NCI-H510A treated with DMSO at 0.1 percent for 48 hours (cell line): ENCODE results near the gene TPCN2.
A peak's percentile ranks its signal among the peaks of the same experiment; 100 is the strongest.
"Not testable (repeated sequence)": the region's sequence is repeated elsewhere in the genome, so short reads cannot be mapped to it uniquely, and the experiment has no call there.

Source experiments
- DNase-seq: peaks from one replicate; lab custom pipeline; 2025; lab: John Stamatoyannopoulos, UW

The TPCN2 gene

DNA sequence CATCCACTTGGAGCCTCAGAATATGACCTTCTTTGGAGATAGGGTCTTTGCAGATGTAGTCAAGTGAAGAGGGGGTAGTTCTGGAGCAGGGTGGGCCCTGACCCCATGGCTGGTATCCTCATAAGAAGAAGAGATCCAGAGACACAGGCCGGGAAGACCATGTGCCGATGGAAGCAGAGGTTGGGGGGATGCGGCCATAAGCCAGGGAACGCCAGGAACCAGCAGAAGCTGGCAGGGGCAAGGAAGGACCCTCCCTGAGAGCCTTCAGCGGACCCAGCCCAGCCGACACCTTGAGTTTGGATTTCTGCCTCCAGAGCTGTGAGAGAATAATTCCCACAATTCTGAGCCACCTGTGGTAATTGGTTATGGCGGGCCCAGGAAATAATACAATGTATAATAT lies 80.9 kb downstream of the TPCN2 start:
- DNase-seq, result no peak

DNA sequence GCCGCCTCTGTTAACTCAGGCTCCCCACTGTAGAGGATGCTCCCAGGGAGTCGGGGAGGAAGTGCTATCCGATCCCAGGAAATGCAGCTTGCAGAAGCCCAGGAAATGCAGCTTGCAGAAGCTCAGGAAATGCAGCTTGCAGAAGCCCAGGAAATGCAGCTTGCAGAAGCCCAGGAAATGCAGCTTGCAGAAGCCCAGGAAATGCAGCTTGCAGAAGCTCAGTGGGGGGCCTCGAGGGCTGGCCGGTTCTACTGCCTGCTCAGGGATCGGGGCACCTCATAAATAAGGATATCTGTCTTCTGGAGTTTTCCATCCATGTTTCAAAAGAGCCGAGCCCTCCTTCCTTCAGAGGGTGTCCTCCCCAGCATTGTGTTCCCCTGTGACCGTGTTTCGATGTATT lies 81.9 kb downstream of the TPCN2 start:
- DNase-seq, result no peak

DNA sequence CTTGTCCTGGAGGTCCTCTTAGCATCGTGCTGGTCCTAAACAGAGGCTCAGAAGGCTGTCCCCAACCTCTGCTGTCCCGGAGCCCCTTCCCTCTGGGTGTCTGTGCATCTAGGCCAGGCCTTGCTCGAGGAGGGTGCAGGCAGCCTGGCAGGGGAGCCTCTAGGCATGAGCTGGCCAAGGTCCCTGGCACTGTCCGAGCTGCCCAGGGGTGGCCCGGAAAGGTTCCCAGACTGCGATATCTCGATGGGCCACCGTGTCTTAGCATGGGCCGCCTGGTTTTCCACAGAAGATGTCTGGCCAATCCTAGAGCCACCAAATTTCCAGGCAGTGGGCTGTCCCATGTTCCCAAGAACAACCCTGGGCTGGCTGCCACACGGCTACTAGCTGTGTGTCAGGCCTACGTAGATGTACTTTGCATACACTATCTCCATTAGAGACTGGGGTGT lies 82.4 kb downstream of the TPCN2 start:
- no peak for DNase-seq

DNA sequence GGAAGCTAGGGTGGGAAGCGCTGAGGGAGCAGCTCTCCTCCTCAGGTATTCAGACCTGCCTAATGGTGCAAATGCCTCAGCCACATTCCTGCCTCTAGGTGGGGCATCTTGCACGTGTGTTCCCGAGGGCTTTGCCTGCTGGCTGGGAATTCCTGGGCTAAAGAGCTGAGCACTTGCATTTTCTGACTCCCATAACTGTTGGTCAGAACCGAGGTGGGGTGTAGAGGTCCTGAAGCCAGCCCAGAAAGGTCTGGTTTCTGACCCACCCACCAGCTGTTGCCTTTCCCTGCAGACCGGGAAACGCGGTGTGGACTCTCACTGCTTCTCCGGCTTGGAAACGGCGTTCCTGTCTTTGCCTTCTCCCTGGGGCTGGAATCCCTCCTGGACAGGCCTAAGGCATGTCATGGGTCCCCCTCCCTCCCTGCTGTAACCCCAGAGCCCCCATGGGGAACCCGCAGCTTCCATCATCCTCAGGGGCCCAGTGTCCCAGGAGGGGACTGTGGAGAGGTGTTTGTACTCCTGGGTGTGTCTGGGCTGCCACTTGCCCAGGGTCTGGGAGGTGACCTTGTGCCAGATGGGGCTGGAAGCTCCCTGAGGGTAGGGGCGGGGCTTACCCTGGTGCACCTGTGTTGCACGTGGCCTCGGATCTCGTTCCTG lies 83.0 kb downstream of the TPCN2 start:
- DNase-seq, result peak; percentile 21

DNA sequence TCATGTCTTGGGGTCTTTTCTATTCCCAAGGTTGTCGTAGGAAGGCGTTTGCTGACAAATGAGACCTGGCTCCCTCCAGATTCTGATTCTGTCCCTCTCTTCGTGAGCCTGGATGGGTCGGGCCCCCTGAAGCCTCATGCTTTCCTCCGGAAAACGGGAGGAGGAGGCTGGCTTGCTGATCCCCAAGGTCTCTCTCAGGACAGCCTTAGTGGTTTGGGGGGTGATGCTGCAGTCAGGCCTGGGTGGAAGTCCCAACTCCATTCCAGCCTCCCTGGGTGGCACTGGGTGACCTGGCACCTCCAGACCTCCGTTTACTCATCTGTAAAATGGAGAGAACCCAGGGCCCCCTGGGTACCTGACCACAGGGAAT lies 83.6 kb downstream of the TPCN2 start:
- DNase-seq, result no peak

DNA sequence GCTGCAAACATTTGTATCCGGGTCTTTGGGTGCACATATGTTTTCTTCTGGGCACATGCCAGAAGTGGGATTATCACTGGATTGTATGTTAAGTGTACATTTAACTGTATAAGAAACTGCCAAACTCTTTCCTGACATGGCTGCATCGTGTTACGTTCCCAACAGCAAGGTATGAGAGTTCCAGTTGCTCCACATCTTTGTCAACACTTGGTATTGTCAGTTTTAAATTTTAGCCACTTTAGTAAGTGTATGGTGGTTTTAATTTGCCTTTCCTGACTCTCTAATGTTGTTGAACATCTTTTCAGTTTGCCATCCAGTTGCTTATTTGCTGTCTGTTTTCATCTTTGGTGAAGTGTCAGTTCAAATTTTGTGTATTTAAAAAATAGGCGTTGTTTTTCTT lies 84.5 kb downstream of the TPCN2 start:
- DNase-seq, result no peak

DNA sequence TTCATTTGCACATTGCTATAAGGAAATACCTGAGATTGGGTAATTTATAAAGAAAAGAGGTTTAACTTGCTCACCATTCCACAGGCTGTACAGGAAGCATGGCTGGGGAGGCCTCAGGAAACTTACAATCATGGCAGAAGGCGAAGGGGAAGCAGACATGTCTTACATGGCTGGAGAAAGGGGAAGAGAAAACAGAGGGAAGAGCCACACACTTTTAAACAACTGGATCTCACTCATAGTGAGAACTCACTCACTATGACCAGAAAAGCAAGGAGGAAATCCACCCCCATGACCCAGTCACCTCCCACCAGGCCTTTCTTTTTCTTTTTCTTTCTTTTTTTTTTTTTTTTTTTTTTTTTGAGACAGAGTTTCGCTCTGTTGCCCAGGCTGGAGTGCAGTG lies 85.5 kb downstream of the TPCN2 start:
- DNase-seq, result not testable (repeated sequence)

DNA sequence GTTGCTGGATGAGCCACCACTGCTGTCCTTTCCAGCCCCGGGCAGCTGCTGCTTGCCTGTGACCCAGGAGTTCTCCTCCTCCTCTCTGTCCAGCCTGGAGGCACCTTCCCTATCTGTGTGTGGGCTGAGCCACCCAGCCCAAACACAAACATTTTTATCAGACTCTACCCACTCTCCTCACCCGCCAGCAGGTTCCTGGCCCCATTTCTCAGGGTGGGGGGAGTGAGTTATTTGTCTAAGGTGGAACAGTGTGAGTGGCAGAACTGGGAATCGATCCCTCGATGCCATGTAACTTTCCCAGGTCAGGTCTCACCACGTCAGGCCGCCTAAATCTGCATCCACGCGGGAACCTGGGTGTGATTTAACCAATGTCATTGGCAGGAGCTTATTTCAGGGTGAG lies 86.2 kb downstream of the TPCN2 start:
- DNase-seq, result no peak

DNA sequence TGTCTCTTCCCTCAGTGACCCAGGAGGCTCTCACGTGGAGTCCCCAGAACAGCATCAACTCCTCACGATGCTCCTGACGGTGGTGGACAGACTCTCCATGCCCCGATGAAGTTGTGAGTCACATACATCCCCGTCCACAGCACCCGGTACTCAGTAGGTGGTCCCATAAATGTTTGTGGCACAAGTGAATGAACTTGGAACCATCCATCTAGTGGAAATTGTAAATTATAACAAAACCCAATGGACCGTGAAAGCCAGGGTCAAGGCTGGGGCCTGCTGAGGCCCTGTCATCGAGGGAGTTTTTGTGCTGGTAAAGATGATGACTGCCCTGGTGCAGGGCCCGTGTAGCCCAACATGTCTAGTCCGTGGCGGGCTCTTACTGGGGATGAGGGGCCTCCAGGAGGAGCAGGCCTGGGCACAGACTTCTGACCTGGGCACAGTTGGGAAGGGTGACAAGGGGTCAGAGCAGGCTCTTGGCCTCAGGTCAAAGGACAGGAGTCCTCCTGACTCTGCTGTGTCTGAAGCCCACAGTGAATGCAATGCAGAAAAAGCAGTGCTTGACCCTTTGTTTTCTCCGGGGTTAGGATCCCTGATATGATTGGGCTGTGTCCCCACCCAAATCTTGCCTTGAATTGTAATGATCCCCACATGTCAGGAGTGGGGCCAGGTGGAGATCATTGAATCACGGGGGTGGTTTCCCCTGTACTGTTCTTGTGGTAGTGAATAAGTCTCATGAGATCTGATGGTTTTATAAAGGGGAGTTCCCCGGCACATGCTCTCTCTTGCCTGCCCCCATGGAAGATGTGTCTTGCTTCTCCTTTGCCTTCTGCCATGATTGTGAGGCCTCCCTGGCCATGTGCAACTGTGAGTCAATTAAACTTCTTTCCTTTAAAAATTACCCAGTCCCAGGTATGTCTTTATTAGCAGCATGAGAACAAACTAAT lies 87.0 kb downstream of the TPCN2 start:
- DNase-seq, result no peak

DNA sequence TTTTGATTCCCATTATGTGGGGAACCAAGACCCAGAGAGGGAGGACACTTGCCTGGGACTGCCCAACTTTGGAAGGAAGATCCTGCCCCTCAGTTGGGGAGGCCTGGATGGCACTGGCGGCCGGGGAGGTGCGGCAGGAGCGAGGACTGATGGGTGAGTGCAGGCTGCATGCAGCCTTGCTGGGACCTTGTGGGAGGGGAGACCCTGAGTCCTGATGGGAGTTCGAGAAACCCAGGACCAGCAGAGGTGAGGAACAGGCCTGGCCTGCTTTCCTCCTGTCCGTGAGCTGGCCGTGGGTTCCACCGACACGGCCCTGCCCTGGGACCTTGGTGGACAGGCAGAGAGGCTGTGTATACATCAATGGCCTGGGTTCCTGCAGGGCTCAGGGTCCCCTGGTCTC lies 87.7 kb downstream of the TPCN2 start:
- no peak for DNase-seq

DNA sequence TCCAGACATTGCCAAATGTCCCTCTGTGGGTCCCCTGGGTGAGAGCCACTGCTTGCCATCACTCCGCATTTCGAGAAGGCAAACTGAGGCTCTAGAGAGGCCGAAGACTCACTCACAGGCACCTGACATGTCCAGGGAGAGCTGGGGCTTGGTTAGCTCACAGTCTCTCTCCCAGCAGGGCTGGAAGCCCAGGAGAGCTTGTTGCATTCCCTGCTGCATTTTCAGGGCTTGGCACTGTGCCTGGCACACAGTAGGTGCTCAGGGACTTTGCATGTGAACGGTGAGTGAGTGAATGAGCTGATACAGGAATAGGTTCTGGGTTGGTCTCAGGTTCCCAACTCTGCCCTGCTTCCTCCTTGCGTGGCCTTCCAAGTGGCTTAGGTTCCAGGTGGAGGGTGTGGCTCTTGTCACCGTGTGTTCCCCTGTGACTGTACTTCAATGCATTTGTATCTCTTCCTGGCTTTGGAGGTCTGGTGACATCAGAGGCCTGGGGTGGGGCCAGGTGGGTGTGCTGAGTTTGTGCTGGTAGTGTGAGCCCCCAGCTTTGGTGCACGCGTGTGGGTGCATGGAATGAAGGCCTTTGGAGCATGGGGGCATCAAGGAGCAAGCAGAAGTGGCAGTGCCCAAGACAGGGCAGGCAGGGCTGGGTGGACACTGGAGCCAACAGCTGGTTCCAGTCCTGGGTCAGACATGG lies 88.6 kb downstream of the TPCN2 start:
- DNase-seq, result no peak

DNA sequence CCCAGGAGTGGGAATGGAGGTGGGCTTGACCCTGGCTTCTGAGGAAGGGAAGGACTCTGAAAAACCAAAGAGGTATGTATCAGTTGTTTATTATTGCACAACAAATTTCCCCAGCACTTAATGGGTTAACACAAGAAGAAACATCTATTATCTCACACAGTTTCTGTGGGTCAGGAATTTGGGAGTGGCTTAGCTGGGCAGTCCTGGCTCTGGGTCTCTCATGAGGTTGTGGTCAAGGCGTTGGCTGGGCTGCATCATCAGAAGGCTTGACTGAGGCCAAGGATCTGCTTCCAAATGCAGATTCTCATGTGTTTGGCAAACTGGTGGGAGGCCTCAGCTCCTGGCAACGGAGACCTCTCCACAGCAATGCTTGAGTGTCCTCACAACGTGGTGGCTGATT lies 89.5 kb downstream of the TPCN2 start:
- no peak for DNase-seq

DNA sequence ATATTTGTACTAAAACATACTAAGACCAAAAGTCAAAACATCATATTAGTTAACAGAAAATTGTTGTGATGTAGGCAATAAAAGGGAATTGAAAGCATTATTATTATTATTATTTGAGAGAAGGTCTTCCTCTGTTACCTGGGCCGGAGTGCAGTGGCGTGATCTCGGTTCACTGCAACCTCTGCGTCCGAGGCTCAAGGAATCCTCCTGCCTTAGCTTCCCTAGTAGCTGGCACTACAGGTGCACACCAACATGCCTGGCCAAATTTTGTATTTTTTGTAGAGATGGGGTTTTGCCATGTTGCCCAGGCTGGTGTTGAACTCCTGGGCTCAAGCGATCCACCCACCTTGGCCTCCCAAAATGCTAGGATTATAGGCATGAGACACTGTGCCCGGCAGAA lies 91.4 kb downstream of the TPCN2 start:
- DNase-seq, result not testable (repeated sequence)

DNA sequence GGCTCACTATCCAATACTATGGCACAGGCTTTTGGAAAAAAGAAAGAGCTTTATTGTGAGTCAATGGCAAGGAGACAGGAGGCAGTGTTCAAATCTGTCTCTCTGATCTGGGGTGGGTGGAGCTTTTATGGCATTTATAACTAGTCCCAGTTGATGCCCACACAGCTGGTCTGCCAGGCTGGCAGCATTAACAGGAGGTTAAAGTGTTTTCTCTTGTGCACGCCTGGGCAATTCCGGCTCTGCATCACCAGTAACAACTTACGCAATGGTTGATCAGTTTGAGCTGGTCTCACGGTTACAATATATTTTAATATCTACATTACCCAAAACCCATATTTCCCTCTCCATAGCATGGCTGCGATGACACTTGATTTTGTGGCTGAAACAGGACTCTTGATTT lies 91.9 kb downstream of the TPCN2 start:
- DNase-seq, result no peak

DNA sequence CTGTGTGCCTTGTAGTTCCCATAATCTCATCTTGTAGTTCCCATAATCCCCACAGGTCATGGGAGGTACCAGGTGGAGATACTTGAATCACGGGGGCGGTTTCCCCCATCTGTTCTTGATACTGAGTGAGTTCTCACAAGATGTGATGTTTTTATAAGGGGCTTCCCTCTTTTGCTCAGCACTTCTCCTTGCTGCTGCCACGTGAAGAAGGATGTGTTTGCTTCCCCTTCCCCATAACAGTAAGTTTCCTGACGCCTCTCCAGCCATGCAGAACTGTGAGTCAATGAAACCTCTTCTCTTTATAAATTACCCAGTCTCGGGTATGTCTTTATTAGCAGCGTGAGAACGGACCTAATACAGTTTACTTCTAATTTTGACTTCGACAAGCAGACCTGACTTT lies 93.0 kb downstream of the TPCN2 start:
- DNase-seq, result no peak

DNA sequence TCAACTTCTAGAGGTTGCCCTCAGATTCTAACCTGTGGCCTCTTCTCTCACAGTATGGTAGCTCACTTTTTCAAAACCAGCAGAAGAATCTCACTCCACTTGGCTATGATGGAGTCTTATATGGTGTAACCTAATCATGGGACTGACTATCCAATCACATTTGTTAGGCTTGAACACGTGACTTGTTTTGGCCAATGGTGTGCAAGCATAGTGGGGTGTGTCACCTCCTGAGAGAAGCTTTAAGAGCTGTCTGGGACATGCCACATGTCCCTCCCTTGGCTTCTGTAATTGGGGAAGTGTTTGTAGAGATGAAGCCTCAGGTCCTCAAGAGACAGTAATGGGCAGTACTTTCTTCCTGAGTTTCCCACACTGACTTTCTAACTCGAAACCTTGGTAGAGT lies 94.2 kb downstream of the TPCN2 start:
- no peak for DNase-seq

DNA sequence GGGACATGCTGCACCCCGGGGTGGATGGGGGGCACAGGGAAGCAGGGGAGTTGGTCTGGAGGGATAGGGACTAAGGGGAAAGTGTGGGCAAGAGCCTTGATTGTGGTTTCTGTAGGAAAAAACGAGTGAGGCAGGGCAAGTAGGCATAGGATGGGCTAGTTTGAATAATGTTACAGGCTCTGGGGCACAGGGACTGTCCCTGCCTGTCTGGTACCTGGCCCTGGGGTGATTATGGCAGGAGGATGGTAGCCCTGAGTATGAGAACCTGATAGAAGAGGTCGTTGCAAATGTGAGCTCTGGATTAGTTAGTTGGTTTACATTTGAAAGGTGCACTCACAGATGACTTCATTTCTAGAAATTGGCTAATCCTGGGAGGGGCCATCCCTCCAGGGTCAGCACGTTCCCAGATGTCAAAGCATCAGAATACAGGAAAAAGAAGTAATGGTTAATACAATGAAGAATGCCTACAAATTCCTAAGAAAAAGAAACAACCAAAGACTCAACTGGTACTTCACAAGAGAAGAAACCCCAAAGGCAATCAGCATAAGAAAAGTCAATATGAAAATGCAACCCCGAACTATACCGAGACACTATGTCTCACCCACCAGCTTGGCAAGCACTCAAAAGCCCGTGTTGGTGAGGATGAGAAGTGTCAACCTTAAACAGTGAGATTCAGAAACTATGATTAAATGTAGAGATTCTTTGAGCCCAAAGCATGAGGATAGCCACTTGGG lies 95.8 kb downstream of the TPCN2 start:
- no peak for DNase-seq

DNA sequence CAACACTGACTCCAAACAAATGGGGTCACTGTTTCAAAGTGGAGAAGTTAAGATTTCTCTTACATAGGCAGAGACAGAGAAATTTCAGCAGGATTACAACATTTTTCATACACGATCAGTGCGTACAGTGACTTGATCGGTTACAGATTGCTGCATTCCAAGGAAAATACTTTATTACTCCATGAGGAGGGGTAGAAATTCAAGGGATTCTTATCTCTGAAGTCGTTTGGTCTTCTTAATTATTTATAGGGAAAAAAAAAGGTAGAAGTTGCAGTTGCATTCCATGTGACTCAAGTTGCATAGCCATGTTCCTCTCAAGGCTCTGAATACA lies 96.3 kb downstream of the TPCN2 start:
- DNase-seq, result no peak

DNA sequence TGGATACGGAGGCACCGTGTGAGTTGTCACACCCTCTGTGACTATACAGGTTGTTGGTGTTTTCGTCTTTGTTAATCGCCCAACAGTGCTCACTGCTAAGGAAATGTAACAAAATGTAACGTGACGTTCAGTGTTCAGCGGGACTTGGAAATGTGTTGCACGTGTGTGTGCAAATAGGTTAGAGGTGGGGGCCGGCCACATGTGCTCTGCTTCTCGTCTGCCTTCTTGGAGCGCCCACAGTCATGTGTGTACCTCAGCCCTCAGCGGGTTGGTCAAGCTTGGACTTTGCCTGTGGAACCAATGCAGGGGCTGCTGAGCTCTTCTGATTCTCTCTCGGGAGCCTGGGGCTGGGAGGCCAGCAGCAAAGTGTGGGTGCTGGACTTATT lies 99.6 kb downstream of the TPCN2 start:
- DNase-seq, result no peak

DNA sequence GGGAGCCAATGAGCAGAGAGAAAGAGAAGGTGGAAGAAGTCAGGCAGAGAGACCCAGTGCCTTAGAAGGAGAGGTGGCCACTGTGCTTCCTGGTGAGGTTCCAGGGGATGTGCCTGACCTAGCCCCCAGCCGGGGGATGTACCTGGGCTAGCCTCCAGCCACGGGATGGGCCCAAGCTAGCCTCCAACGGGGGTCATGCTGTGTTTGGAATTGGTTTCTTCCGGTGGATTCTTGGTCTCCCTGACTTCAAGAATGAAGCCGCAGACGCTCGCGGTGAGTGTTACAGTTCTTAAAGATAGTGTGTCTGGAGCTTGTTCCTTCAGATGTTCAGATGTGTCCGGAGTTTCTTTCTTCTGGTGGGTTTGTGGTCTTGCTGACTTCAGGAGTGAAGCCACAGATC lies 100.1 kb downstream of the TPCN2 start:
- no peak for DNase-seq

DNA sequence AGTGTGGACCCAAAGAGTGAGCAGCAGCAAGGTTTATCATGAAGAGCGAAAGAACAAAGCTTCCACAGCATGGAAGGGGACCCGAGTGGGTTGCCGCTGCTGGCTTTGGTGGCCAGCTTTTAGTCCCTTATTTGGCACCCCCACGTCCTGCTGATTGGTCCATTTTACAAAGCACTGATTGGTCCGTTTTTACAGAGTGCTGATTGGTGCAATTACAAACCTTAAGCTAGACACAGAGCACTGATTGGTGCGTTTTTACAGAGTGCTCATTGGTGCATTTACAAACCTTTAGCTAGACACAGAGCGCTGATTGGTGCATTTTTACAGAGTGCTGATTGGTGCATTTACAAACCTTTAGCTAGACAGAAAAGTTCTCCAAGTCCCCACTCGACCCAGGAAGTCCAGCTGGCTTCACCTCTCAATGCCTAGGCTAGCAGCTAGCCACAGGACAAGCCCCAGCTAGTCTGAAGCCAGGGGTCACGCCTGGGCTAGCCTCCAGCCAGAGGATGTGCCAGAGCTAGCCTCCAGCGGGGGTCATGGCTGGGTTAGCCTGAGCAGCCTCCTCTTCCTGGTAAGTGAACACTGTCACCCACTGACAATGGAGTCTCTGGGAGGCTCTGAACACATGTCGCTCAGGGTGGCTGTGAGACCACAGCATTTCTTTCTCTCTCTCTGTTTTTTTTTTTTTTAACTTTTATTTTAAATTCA lies 100.8 kb downstream of the TPCN2 start:
- not testable (repeated sequence) for DNase-seq

DNA sequence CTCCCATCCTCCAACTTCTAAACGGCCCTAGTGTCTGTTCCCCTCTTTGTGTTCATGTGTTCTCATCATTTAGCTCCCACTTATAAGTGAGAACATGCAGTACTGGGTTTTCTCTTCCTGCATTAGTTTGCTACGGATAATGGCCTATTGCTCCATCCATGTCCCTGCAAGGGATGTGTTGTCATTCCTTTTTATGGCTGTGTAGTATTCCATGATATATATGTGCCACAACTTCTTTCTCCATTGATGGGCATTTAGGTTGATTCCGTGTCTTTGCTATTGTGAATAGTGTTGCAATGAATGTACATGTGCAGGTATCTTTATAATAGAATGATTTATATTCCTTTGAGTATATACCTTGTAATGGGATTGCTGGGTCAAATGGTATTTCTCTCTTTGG lies 101.4 kb downstream of the TPCN2 start:
- DNase-seq, result no peak
